Myocyte (in vitro differentiated cells): ENCODE results near the gene S100A6. TPM values are rescaled to one million over a fixed set of nuclear protein-coding genes. Genes with fewer than 3 reads are reported as not detected.
"Not testable (repeated sequence)": the region's sequence is repeated elsewhere in the genome, so short reads cannot be mapped to it uniquely, and the experiment has no call there.

ENCODE experiments used
- DNase-seq: peaks from one replicate; pipeline ENCODE4 v3.0.0-alpha.2; 2012; ENCODE audit warnings: low read depth
- total RNA-seq: library from RNA; depleted of rRNA; stranded (reverse); fragments of >200 nt; gene quantifications from 2 replicates; pipeline ENCODE4 v1.2.3, GENCODE V29; 2014

Gene S100A6
- total RNA-seq, 1 donor from 2014 or later, result 423 TPM

DNA sequence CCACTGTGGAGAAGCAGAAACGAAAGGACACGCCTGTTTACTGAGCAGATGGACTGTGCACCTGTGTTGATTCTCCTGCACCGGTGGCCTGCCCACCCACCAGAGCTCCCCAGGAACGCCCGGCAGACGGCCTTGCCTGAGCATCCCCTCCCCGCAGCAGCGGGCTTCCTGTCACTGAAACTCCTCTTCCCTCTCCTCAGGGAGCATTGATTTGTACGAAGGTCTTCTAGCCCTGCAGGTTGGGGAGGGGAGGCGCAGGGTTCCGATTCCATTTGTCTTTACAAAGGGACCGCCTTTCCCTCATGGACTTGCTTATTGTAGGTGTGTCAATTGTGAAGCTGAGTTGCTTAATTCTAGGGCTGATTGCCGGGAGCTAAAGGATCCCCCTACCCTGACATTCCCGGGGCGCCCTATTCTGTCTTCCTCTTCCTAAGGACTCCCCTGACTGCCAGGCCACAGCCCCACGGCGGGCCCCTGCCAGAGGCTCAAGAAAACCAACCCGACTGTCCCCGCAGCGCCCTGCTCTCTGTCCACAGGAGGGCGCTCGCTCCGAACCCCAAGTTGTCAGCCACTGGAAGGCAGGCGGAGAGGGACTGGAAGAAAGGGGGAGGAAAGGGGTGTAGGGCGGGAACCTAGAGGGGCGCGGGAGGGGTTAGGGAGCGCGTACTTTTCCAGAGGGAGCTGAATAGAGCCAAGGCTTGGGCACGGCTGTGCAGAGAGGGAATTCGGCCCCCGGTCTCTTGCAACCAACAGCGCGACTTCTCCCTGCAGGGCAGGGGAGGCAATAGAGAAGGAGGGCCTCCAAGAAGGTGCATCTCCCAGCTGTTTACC lies 2.8 kb downstream of the S100A6 start:
- DNase-seq, result peak; percentile 95

- DNase-seq, result no peak
These were observed 3.6 kb downstream of the S100A6 start for GRCh38 chr1:153532181-153532580.

DNA sequence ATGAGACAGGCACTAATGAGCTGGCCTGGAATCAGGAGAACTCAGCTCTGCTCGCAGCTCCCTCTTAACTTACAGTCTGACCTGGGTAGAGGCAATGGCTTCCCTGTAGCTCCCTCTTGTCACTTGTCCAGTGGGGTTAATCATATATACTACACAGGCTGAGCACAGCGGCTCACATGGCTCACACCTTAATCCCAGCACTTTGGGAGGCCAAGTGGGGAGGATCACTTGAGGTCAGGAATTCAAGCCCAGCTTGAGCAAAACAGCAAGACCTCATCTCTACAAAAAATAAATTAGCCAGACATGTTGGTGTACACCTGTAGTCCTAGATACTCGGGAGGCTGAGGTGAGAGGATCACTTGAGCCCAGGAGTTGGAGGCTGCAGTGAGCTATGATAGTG lies 4.2 kb downstream of the S100A6 start:
- DNase-seq, result no peak

DNA sequence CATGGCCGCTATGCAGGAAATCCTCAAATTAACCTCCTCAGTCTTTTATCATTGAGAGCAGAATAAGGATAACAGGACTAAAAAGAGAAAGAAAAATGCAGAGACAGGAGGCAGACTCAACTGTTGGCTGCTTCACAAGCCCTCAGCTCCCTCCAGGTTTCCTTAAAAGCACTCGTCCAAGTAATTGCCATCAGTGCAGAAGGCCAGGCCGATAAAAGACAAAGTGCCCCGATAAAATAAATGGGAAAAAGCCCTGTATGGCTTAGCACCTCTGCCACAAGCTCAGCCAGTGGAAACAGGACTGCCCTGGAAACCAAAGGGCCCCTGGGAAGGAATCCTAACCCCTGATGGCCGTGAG lies 8.1 kb downstream of the S100A6 start:
- no peak for DNase-seq

DNA sequence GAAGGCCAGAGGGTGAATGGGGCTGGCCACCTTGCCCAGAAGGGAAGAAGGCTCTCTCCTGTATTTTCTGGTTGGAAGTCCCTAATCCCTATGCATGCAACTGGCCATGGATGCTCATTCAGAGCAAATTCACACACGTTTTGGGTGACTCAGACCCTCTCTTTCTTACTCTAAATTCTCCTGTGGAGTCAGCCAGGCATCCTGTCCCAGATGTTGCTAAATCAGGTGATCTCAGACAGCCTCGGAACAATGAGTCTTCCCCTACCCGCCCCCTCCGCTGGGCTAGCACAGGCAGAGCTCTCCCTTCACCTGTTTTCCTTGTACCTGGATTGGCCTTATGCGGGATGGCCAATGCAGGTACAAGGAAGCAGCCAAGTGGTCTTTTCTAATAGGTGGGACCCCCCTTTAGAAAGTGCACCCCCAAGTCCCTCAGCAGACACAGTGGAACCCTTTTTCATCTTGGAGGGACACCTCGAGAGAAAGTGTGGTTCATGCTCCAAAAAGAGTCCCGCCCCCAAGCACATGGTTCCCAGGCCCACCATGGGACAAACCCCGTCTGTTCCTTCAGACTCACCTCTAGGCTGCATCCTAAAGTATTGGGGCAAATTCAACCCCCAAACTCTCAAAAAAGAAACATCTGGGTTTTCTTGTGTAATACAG lies 8.6 kb downstream of the S100A6 start:
- no peak for DNase-seq

GRCh38 chr1:153526132-153526543 lies 9.7 kb downstream of the S100A6 start:
- no peak for DNase-seq

GRCh38 chr1:153525088-153525728 lies 10.6 kb downstream of the S100A6 start:
- DNase-seq, result no peak

GRCh38 chr1:153522353-153523048 lies 13.3 kb downstream of the S100A6 start:
- not testable (repeated sequence) for DNase-seq

- not testable (repeated sequence) for DNase-seq
These were observed 14.0 kb downstream of the S100A6 start for GRCh38 chr1:153521808-153522207.

GRCh38 chr1:153520818-153521476 lies 14.8 kb downstream of the S100A6 start:
- no peak for DNase-seq

GRCh38 chr1:153520137-153520691 lies 15.6 kb downstream of the S100A6 start:
- not testable (repeated sequence) for DNase-seq

GRCh38 chr1:153519242-153519641 lies 16.5 kb downstream of the S100A6 start:
- no peak for DNase-seq

DNA sequence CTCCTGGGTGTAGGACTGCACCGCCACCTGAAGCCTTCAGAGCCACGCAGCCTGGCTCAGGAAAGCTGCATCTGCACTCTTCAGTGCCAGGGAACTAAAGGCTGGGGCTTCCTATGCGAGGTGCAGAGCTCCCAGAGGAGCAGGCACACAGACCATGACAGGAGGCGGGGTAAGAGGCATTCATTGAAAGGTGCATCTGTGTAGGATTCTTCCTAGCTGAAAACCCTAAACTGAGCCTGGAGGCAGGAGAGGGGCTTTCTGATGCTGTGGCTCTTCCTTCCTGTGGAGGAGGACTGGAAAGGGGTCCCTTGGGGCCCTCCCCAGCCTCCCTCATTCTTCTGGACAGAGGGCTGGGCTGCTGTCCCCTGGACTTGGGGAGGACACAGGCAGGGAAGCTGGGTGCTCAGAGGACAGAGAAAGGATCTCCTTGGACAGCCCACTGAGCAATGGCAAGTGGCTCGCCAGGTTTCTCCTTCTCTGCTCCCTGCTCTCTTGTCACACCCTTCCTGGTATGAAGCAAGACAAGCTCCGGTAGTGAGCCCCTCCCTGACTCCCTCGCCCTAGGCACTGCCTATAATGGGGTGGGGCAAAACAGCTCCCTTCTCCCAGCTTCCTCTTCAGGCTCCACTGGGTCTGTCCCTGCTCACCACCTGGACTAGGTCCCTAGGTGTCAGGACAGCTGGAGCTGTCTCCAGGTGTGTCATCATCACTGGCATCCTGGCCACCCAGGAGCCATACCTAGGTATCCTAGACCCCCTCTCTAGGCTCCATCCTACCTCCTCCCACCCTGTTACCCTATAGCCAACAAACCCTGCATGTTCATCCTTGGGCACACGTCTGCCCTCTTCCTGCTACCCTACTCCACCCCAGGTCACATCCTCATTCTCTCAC lies 20.0 kb downstream of the S100A6 start:
- DNase-seq, result no peak

- DNase-seq, result no peak
These were observed 22.1 kb downstream of the S100A6 start for GRCh38 chr1:153513666-153514065.

DNA sequence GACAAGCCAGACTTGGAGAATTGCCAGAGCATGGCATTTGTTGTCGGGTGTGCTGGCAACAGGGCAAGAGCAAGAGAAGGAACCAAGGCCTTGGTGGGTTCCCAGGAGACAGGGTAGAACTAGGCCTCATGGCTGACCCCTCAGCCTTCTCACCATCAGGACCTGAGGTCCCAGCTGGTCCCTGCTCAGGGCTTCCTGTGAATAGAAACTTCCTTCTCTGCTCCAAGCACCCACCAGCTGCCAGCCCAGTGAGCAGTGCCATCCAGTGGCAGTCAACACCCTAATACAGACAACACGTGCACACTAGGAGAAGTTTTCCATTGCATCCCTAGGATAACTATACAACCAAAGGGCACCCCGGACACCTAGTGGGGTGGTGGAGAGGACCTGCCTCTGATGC lies 22.8 kb downstream of the S100A6 start:
- peak; percentile 47 for DNase-seq

DNA sequence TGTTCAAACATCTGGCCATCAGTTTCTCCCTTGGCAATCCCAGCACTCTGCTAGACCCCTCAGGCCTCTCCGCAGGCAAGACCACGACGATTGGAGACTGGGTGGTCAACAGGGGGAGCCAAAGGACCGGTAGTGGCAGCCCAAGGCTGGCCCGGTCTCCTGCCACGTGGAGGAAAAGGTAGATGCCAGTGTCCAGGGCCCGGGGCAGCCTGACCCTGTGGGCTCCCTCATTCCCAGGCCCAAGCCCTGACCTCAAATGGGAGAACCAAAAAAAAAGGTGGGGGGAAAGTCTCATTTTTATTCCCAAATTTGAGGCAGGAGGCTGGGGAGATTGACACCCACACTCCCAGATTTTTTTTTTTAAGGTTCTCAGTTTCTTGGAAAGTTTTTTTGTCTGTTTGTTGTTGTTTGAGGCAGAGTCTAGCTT lies 24.8 kb downstream of the S100A6 start:
- DNase-seq, result peak; percentile 82

- peak; percentile 49 for DNase-seq
These were observed 25.9 kb downstream of the S100A6 start for GRCh38 chr1:153509729-153510354.

GRCh38 chr1:153509036-153509435 lies 26.8 kb downstream of the S100A6 start:
- DNase-seq, result no peak

GRCh38 chr1:153507926-153508583 lies 27.7 kb downstream of the S100A6 start:
- DNase-seq, result no peak
